GM18520 (cell line): ENCODE data around the gene CCDC27.
A peak's percentile ranks its signal among the peaks of the same experiment; 100 is the strongest.
"Not testable (repeated sequence)": the region's sequence is repeated elsewhere in the genome, so short reads cannot be mapped to it uniquely, and the experiment has no call there.

ENCODE experiments used
- ATAC-seq: cut with Tn5 transposase; IDR thresholded peaks from one replicate; pipeline ENCODE4 v1.9.1; 2021; ENCODE audit not compliant: unreplicated experiment

CCDC27 gene

DNA sequence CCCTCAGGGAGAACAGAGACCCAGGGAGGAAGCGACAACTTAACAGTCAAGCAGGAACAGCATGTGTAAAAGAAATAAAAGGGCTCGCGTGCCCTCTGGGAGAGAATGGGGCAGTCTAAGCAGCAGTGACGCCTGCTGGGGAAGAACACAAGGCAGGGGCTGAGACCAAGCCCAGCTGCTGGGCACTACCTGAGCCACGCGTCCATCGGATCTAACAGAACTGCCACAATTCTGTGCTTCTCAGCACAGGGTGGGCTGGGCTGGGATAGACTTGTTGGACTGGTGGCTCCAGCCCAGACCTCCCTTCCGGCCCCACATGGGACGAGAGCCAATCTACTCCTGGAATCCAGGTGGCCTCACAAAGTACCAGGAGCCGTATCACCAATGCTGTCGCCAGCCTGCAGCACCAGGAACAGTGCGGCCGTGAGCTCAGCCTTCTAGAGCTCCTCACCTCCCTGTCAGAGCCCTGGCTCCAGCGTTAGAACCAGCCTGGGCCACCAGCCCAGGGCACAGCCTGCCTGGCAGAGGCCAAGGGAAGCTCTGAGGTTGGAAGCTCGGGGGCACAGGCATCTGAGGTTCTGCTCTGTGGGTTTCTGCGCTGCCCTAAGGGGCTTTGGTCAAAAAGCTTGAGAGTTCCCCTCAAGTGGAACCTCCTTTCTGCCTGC lies 36.6 kb downstream of the CCDC27 start:
- ATAC-seq = no peak

DNA sequence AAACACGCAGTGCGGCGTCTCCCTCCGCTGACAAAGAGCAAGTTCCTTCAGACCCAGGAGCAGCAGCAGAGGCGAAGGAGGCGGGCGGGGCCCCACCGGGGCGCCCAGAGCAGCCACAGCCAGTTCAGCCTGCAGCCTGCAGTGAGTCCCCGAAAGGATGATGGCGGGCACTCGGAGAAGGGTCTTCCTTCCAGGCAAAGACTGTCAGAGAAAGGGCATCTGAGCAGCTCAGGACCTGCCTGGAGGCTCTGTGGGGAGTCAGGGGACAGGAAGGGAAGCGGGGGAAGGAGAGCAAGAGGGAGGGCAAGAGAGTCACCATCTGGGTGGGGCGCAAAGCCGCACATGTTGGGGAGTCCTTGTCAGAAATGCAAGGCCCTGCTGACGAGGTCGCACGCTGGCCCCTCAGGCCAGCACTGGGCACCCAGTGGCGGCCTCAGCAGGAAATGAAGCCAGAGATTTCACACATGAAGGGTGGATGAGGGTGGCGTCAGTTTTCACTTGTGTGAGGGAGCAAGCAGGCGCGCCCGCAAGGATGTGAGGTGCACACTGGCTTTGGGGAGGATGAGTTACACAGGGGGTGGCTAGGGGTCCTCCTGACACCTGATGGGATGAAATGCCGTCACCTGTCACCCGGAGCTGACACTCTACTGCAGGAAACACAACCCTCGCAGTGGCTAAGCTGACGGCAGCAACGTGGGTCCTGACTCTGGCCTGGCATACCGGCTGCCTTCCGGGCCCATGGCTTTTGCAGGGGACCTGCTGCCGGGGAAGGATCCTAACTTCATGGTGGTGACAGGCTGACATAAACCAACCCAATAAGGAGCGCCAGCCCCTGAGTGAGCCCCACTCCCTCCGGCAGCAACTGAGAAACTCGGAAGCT lies 37.4 kb downstream of the CCDC27 start:
- ATAC-seq = no peak

DNA sequence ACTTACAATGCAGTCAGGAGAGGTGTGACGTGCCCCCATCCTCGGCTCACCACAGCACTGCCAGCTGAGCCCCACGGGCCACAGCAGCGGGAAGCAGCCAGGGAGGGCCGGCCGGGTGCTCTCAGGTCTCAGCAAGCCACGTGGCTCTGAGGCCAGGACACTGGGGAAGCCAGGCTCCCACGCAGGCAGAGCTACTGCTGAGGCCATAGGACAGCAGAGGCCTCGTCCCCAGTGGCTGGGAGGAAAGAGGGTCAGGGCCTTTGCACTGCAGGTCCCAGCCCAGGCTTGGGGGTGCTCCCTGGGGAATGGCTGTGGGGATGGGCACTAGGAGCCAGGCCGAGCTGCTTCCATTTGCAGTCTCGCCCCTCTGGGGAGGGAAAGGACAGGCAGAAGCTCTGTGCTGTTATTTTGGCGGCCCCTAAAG lies 38.3 kb downstream of the CCDC27 start:
- ATAC-seq = no peak

DNA sequence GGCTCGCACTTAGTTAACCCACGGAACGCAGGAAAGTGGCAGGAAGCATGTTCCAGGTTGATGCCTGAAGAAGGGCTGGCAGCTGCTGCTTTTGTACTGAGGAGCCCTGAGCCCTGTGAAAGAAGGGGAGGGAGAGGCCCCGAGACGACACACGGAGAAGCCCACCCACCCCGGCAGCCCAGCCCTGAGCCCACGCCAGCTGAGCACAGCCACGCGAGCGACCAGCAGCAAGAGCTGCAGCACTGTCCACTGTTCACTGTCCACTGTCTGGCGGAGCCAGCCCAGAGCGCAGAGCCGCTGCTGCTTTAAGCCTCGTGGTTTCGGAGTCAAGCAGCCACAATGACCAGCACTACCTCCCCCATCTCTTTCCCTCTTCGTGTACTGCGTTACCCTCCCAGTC lies 38.7 kb downstream of the CCDC27 start:
- ATAC-seq = no peak

DNA sequence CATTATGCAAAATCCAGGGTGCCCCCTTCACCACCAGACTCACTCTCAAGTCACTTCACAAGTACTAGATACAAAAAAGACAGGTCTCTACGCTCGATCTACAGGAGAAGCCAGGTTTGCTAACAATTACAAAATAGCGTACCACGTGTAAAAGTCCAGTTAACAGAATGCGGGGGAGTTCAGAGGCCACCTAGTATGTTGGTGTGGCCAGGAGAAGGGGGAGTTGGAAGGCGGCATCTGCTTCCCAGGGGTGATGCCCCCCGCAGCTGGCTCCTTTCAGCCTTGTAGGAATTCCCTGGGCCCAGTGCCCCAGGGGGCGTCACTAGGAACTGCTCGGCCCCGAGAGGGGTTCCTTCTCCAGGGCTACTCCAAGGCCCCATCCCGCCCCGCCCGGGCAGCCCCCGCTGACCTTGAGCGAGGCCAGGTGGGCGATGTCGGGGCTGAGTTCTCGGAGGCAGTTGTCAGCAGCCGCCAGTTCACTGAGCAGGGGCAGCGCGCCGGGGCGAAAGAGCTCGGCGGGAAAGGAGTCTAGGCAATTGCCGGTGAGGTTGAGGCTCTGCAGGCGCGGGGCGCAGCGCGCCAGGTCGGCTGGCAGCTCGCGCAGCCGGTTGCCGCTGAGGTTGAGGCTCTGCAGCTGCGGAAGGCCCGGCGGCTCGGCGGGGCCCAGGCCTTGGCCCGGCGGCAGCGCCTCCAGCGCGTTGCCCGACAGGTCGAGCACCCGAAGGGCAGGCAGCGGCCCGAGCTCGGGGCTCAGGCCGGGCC lies 43.4 kb downstream of the CCDC27 start:
- ATAC-seq = no peak

DNA sequence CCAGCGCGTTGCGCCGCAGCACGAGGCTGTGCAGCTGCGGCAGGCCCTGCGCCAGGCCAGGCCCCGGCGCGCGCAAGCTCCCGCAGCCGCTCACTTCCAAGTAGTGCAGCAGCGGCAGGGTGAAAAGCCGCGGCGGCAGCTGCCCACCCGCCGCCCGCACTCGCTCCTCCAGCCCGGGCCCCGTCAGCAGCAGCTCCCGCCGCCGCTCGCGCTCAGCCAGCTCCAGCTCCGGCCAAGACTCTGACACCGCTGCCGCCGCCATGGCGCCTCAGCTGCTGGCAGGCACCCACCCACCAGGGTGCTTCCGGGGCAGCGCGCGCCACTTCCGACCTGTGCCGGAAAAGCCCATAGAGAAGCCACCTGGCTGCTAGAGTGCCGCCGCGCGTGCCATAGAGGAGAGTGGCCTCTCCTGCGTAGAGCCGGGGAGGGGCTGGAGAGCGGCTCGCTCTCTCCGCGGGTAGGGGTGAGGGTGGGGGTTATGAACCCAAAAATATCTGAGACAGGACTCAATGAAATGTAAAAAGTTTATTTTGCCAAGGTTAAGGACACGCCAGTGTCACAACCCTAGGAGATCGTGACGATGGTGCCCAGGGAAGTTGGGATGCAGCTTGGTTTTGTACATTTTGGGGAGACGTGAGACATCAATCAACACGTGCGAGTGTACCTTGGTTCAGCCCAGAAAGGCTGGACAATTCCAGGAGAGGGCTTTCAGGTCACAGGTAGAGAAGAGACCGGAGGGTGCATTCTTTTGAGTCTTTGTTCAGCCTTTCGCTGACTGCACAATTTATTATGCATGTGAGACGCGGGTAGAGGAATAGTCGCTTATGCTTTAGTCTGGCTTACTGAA lies 44.2 kb downstream of the CCDC27 start, which contains the start of gene LRRC47:
Gene LRRC47, minus strand, starts transcription at position 284 of the 847 bp plus-strand sequence. Its CDS starts 22 bp downstream, at position 262.
- peak; percentile 87 for ATAC-seq

DNA sequence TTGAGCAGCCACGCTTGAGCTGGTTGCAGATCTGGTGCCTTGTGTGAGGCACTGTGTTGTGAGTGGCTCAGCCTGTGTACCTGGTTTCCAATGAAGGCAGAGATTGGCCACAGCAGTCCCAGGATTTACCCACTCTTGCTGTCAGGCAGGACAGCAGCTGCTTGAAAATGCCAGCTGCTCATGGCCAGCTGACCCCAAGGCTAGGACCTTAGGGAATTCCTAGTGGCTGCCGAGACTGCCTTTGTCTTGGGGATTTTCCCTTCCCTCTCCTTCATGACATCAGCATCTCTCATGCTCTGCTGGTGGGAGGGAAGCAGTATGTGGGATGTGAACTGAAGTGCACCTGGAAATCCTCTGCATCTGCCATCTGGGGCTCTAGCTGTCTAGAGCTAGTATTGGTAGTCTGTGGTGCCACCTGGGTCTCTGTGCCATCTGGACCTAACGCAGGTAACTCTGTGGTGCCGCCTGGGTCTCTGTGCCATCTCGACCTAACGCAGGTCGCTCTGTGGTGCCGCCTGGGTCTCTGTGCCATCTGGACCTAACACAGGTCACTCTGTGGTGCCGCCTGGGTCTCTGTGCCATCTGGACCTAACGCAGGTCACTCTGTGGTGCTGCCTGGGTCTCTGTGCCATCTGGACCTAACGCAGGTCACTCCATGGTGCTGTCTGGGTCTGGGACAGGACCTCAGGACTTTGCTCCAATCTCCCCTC lies 47.9 kb downstream of the CCDC27 start:
- no peak for ATAC-seq

DNA sequence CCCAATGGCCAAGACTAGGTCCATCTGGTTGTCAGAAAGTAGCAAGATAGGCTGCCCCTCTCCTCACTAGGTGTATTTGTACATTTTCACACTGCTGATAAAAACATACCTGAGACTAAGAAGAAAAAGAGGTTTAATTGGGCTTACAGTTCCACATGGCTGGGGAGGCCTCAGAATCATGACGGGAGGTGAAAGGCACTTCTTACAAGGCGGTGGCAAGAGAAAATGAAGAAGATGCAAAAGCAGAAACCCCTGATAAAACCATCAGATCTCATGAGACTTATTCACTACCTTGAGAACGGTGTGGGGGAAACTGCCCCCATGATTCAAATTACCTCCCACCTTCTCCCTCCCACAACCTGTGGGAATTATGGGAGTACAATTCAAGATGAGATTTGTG lies 48.5 kb downstream of the CCDC27 start:
- ATAC-seq = not testable (repeated sequence)

DNA sequence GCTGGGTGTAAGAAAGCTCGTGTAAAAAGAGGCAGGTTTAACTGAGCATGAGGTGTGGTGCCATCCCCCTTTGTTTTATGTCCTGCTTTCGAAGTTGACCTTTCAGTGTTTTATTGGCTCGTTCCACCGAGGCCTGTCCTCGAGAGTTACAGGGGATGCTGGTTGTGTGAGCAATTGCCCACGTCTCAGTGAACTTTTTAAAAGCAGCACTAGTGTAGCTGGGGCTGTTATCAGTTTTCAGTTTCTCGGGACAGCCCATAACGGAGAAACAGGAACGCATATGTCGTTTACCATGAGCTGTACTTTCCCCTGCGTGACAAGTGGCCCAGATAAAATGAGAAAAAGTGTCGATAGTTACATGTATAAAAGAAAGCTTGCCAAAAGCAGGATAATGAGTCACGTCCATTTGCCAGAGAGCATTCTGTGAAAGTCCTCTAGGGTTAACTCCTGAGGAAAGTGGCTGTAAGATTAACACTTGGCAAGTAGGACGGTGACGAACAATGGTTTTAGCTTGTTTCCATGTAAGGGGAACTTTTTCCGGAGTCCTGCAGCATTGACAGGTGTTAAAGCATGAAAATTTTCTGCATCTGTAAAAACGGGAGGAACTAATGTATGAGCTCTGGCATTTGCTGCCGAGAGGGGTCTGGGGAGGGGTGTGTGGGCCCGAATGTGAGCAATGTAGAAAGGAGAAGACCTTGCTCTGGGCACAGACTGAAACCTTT lies 51.8 kb downstream of the CCDC27 start:
- ATAC-seq = no peak

DNA sequence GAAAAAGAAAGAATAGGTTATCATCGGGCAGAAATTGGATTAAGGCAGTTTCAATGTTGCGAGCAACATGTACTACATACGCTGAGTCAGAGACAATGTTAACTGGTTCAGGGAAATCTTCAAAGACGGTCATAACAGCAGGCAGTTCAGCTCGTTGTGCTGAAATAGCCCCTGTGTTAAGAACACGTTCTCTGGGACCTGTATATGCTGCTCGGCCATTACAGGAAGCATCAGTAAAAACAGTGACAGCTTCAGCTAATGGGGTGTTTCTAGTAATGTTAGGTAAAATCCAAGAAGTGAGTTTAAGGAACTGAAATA lies 52.3 kb downstream of the CCDC27 start:
- ATAC-seq = not testable (repeated sequence)

DNA sequence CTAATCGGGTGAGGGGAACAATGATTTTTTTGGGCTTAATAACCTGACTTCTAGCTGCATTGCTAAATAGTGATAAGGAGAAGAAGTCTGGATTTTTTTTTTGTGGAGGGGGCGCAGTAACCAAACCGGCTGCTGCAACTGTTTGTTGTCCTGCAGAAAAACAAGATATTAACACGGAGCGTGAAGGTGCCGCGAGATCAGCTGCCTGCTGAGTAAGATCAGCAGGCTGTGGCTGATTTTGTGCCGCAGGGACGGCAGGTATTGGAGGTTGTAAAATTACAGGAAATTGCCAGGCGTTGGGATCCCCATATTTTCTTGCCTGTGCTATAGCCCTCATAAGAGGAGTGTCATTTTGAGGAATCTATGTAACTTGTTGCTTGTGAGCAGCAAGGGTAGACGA lies 52.8 kb downstream of the CCDC27 start:
- no peak for ATAC-seq

DNA sequence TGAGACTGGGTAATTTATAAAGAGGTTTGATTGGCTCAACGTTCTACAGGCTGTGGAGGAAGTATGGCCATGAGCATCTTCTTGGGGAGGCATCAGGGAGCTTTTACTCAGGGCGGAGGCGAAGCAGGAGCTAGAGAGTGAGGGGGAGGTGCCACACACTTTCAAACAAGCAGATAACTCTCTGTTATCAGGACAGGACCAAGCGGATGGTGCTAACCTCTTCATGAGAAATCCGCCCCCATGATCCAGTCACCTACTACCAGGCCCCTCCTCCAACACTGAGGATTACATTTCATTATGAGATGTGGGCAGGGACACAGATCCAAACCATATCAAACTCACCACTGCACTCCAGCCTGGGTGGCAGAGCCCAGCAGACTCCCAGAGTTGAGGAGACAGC lies 55.5 kb downstream of the CCDC27 start:
- ATAC-seq = no peak

DNA sequence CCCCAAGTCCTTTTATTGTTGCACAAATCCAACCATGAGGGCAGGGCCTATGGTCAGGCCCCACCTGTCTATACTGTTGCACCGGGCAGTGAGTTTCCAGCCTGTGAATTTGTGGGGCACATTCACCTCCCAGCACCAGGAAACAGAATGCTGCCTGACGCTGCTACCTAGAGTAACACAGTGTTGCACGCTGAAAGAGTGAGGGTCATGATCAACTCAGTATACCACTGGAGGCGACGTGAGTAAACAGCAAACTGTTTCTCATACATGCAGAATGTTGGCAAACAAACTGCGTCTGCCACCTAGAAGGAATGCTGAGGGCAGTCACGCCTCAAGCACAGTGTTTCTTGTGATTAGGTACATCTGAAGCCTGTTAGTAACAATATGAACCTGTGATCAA lies 57.4 kb downstream of the CCDC27 start:
- no peak for ATAC-seq

DNA sequence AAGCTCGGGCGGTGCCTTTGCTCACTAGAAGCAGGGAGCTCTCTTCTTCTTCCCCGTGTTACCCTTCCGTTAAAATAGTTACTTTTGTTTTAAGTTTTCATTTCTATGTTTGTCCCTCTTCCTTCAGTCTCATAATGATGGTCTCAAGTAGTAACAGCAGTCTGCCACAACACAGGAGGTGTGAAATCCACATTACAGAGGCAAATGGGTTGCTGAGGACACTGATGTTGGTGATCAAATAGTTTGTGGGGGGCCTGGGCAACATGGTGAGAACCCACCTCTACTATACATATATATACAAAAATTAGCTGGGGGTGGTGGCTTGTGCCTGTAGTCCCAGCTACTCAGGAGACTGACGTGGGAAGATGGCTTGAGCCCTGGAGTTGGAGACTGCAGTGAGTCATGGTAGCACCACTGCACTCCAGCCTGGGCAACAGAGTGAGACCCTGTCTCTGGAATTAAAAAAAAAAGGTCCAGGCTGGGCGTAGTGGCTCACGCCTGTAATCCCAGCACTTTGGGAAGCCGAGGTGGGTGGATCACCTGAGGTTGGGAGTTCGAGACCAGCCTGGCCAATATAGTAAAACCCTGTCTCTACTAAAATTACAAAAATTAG lies 58.0 kb downstream of the CCDC27 start:
- ATAC-seq = not testable (repeated sequence)

DNA sequence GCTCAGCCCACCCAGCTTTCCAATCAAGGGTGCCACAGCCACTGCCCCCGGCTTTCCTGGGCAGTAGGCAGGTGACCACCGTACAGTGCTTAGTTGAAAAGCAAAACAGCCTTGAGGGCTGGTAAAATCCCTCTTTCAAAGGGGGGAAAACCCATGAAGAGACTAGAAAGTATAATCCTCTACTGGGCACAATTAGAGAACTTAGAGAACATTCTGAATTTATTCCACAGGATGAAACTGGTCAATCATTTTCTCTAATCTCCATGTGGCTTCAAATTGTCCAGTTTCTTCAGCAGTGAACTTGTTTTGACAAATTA lies 59.3 kb downstream of the CCDC27 start:
- ATAC-seq = no peak

DNA sequence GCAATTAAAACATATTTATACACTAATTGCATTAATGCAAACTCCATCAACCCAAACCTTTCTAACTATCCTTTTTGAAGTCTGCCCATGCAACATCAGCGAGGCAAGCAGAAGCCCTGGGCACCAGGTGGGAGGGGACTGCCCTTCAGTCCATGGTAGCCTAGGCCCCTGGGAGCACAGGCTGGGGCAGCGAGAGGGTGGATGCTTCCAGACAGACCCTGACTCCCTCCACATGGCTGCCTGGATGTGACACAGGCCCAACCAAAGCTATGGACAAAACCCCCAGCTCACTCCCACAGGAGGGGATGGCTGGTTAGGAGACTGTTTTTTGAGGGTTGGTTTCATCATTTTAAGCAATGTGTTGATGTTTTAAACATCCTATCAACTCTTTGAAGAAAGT lies 61.8 kb downstream of the CCDC27 start:
- no peak for ATAC-seq

DNA sequence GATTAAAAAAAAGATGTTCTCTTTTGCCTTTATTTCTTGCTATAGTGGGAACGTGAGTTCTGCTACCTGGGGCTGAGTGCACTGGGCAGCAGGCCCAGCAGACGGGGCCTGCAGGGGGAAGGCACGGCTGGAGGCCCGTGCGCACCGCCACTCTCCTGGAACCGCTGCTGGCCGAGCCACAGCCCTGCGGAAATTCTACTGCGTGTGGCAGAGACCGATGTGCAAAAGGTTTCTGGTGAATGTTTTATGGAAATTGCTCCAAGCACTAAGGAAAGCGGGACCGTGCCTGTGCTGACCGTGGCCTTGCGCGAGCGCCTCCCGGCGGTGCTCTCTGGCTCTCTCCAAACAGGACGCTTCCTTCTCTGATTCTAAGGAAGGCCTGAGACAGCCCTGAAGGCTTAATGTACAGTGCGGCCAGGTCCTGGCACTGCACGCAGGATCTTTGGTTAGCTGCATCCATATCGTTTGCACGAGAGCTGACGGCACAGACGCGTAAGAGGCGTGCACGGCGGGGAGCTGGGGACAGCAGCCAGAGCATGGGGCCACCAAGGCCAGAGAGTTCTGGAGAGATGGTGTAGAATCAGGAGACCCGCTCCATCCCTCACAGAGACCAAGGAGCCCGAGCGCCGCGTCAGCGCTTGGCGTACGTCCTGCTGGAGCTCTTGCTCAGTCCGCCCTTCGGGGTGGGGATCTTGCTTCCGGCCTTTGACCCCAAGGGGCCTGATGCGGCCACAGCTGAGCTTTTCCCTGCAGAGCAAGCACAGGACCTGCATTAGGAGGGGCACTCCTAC lies 62.7 kb downstream of the CCDC27 start:
- no peak for ATAC-seq

DNA sequence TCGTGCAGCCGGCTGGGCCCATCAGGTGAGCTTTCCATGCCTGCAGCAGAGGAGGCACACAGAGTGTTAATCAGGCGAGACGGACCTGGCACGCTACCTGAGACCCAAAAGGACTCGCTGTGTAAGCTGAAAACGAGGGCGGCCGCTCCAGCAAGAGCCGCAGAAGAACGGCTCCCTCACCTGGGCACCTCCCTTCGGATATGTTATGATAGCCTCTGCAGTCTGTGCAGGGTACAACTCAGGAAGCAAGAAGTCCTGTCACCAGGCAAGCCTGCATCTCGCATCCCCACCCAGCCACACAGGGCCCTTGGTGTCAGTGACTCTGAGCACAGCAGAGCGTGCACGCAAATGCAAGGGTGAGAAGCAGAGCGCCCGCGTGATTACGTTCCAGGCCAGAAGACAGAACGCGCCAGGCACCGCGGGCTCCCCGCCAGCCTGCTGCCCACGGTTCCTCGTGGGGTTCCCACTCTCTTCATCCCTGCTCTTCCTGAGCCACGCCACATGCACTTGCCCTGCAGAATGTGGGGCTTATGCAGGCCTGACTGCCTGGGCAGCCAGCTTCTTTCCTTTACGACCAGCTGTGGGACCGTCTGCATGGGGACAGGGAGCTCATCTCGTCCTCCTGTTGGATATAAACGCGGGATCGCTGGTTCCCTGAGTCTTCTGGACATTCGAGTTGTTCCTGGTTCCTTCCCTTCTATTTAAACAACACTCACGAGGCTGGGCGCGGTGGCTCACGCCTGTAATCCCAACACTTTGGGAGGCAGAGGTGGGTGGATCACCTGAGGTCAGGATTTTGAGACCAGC lies 64.3 kb downstream of the CCDC27 start:
- ATAC-seq = no peak
